GM12892 (cell line): ENCODE data around the gene SOD1.

Experiments used
- POLR2A ChIP-seq: IDR thresholded peaks from 2 replicates; pipeline ENCODE4 v1.6.1; 2011; ENCODE audit warnings: low read depth, low read length, control low read depth
- POLR2AphosphoS5 ChIP-seq: IDR thresholded peaks from 2 replicates; pipeline ENCODE4 v1.6.1; 2011; ENCODE audit warnings: low read depth, low read length, control low read depth

DNA sequence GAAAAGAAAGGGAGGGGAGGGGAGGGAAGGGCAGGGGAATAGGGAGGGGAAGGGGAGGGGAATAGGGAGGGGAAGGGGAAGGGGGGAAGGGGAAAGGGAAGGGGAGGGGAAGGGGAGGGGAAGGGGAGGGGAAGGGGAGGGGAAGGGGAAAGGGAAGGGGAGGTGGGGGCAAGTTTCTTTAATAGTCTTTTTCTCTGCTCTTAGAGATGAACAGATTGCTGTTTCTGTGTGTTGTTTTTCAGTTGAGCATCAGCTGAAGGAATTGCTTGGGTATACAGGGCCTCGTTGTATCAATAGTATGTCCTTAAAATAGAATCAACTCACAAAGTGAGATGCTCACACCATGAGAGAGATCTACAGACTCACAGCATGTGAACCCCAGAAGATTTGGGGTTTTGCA is 44.8 kb upstream of the SOD1 start:
- TF ChIP-seq POLR2AphosphoS5 = no peak
- no peak for TF ChIP-seq POLR2A
